ENCODE results near the gene TTC7B.

Gene TTC7B

DNA sequence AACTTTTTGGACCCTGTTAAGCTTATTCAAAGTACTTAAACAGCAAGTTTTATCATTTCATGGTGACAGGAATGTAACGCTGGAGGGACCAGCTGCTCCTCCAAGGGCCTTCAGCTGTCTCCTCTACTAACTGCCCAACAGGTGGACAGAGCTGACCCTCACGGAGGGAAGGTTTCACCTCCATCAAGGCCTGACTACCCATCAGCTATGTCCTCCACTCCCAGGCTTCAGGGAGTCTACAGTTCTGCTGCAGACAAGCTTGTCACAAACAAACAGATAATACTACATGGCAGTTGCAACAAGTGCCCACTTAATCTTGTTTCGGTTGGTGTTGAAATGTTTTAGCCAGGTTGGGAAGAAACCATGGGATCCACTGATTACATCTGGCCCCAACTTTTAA, 175.1 kb downstream of the TTC7B start:
- Mint-ChIP-seq H3K27me3 (ENCODE audit: low read depth) (no peaks in the 10 kb centered on the region), H3K4me1 (peaks cover 51% of the 10 kb centered on the region), H3K27ac (peak overlapping the region; percentile 46 to 82 (median 49)), H3K36me3 (ENCODE audit: low read depth) (peaks cover 48% of the 10 kb centered on the region), H3K9me3 (no peaks in the 10 kb centered on the region), H3K4me3 (no peak overlapping the region)
- TF ChIP-seq, protein P1, sequence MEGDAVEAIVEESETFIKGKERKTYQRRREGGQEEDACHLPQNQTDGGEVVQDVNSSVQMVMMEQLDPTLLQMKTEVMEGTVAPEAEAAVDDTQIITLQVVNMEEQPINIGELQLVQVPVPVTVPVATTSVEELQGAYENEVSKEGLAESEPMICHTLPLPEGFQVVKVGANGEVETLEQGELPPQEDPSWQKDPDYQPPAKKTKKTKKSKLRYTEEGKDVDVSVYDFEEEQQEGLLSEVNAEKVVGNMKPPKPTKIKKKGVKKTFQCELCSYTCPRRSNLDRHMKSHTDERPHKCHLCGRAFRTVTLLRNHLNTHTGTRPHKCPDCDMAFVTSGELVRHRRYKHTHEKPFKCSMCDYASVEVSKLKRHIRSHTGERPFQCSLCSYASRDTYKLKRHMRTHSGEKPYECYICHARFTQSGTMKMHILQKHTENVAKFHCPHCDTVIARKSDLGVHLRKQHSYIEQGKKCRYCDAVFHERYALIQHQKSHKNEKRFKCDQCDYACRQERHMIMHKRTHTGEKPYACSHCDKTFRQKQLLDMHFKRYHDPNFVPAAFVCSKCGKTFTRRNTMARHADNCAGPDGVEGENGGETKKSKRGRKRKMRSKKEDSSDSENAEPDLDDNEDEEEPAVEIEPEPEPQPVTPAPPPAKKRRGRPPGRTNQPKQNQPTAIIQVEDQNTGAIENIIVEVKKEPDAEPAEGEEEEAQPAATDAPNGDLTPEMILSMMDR (IDR thresholded peaks at IDR 0.05; ENCODE audit: unreplicated experiment in 3 of 3), result no peak

DNA sequence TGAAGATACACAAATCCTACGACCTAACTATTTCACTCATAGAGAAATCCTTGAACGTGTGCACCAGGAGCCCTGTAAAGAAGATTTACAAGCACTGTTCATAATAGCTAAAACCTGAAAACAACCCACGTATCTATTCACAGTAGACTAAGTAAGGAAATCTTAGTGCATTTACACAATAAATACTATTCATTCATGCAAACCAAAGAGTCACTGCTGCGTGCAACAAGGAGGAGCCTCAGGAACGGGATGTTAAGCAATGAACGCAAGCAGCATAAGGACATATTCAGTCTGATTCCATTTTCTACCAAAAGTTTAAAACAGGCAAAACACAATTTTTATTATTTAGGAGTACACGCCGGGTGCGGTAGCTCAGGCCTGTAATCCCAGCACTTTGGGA, 176.6 kb downstream of the TTC7B start:
- Mint-ChIP-seq H3K27me3 (ENCODE audit: low read depth) (no peaks in the 10 kb centered on the region), H3K27ac (peak overlapping the region; percentile 17 to 64 (median 37)), H3K4me3 (no peak overlapping the region), H3K36me3 (ENCODE audit: low read depth) (peaks cover 47% of the 10 kb centered on the region), H3K9me3 (peaks cover 5% of the 10 kb centered on the region), H3K4me1 (peaks cover 38% of the 10 kb centered on the region)
- TF ChIP-seq, protein P1 (IDR thresholded peaks at IDR 0.05; ENCODE audit: unreplicated experiment in 3 of 3), result no peak

DNA sequence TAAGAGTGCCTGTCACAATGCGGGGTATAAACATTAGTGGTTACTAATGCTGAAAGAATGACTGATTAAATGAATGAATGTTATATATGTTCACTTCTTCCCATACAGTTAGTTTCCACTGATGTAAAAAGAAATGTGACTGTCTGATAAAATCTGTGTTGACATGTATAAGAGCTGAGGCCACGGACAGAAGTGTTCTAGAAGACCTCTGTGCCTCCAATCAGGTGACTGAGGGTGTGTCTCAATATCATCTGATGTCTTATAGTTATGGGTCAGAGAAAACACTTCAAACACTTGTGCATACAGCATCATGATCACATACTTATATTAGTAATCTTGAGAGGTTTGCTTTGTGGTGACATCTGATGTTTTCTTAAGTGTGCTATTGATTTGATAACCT, 183.4 kb downstream of the TTC7B start:
- H3K4me3 Mint-ChIP-seq, result no peak overlapping the region
- H3K4me1 Mint-ChIP-seq, result peaks cover 22% of the 10 kb centered on the region
- peaks cover 32% of the 10 kb centered on the region for H3K36me3 Mint-ChIP-seq (ENCODE audit: low read depth)
- TF ChIP-seq, protein P1 (IDR thresholded peaks at IDR 0.05; ENCODE audit: unreplicated experiment in 3 of 3), result no peak
- no peaks in the 10 kb centered on the region for H3K27me3 Mint-ChIP-seq (ENCODE audit: low read depth)
- H3K27ac Mint-ChIP-seq, result no peak overlapping the region
- peaks cover 7% of the 10 kb centered on the region for H3K9me3 Mint-ChIP-seq

DNA sequence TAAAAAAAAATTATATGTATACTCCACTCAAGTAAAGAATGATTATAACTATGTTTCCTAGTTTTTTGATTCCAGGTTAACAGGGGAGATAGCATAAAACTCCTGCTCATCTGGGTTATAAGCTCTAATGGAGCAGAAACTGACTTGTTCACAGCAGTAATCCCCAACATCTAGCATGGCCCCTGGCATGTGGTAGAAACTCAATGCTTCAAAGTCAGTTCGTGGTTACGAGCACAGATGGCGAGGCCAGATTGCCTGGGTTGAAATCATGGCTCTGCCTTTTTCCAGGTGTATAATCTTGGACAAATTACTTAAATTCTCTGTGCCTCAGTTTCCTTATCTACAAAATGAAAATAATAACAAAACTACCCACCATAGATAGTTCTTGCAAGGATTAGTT, 183.8 kb downstream of the TTC7B start:
- Mint-ChIP-seq H3K4me1 (peaks cover 26% of the 10 kb centered on the region), H3K9me3 (peaks cover 7% of the 10 kb centered on the region), H3K4me3 (no peak overlapping the region), H3K27ac (no peak overlapping the region), H3K27me3 (ENCODE audit: low read depth) (no peaks in the 10 kb centered on the region), H3K36me3 (ENCODE audit: low read depth) (peaks cover 31% of the 10 kb centered on the region)
- TF ChIP-seq, protein P1 (IDR thresholded peaks at IDR 0.05; ENCODE audit: unreplicated experiment in 3 of 3), result no peak

DNA sequence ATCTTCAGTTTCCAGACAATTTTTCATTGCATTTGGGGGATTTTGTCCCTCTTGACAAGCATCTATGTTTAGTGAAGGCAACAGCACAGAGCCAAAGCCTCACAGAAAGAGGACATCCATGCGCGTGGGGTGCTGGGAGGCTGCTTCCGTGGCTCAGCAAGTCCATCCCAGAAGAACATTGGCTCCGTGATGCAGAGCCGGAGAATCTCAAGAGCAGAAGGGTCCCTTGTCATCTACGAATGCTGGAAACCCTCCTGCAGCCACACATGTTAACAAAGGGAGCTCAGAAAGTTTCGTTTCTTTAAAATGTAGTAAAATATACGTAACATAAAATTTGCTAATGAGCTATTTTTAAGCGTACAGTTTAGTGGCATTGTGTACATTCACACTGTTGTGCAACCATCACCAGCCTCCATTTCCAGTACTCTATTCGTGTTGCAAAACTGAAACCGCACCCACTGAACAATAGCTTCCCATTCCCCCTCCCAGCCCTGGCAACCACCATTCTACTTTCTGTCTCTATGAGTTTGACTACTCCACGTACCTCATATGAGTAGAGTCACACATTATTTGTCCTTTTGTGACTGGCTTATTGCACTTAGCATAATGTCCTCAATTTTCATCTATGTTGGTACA, 185.9 kb downstream of the TTC7B start:
- Mint-ChIP-seq H3K36me3 (ENCODE audit: low read depth) (peaks cover 19% of the 10 kb centered on the region), H3K9me3 (peaks cover 7% of the 10 kb centered on the region), H3K4me3 (no peak overlapping the region), H3K27ac (no peak overlapping the region), H3K27me3 (ENCODE audit: low read depth) (no peaks in the 10 kb centered on the region), H3K4me1 (peaks cover 44% of the 10 kb centered on the region)
- TF ChIP-seq, protein P1 (IDR thresholded peaks at IDR 0.05; ENCODE audit: unreplicated experiment in 3 of 3), result no peak

DNA sequence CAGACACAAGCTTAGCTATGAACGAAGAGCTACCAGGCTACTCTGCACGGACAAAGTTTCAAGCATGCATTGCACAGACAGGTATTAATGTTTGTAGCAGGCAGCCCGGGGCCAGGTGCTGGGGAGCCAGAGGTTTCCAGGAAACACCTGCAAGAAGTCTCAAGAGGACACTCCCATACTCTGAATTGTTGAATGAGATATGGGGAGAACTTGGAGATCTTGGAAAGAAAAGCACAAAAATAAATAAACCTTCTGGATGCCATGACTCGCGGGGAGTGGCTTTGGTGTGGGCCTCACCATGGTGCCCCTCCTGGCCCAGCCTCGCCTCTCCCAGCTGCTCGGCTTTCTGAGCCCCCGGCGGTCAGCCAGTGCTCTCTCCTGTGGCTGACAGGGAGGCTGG, 186.8 kb downstream of the TTC7B start:
- TF ChIP-seq, protein P1 (IDR thresholded peaks at IDR 0.05; ENCODE audit: unreplicated experiment in 3 of 3), result no peak
- H3K4me1 Mint-ChIP-seq, result peaks cover 52% of the 10 kb centered on the region
- peaks cover 13% of the 10 kb centered on the region for H3K36me3 Mint-ChIP-seq (ENCODE audit: low read depth)
- H3K9me3 Mint-ChIP-seq, result peaks cover under 1% of the 10 kb centered on the region
- no peak overlapping the region for H3K4me3 Mint-ChIP-seq
- no peaks in the 10 kb centered on the region for H3K27me3 Mint-ChIP-seq (ENCODE audit: low read depth)
- peak overlapping the region in 1 of 3 experiments; percentile 43 for H3K27ac Mint-ChIP-seq

Measured in nephron (organoid).